ENCODE measurements around the gene U2SURP.

U2SURP gene

GRCh38 chr3:142972092-142972753 is 29.1 kb upstream of the U2SURP start:
- Histone ChIP-seq H3K4me1 (peaks cover 0 to 6% (median 2%) of the 10 kb centered on the region in 4 donors), H3K27ac (no peak overlapping the region), H3K36me3 (no peaks in the 10 kb centered on the region), H3K9me3 (no peaks in the 10 kb centered on the region), H3K27me3 (no peaks in the 10 kb centered on the region), H3K4me3 (no peak overlapping the region)
- intact Hi-C loops (cut with DNase I; ENCODE audit: low total_unique reads), result loop anchor here (5.0 kb wide), 1 partner anchor 365 kb away; no protein-coding TSS in a partner anchor
- TF ChIP-seq CTCF (IDR thresholded peaks at IDR 0.05), result no peak
- DNase-seq, result no peak

- Histone ChIP-seq H3K4me3 (no peak overlapping the region), H3K9me3 (no peaks in the 10 kb centered on the region), H3K27ac (no peak overlapping the region), H3K36me3 (no peaks in the 10 kb centered on the region), H3K4me1 (peaks cover 0 to 6% (median 2%) of the 10 kb centered on the region in 4 donors), H3K27me3 (no peaks in the 10 kb centered on the region)
- intact Hi-C loops (cut with DNase I; ENCODE audit: low total_unique reads), result loop anchor here (5.0 kb wide), 1 partner anchor 366 kb away; no protein-coding TSS in a partner anchor
- TF ChIP-seq CTCF (IDR thresholded peaks at IDR 0.05), result no peak
- no peak for DNase-seq
These were observed 28.0 kb upstream of the U2SURP start for GRCh38 chr3:142973217-142974009.

GRCh38 chr3:142975316-142975995 is 25.9 kb upstream of the U2SURP start:
- TF ChIP-seq CTCF (IDR thresholded peaks at IDR 0.05), result no peak
- intact Hi-C loops (cut with DNase I; ENCODE audit: low total_unique reads), result no loop called here

GRCh38 chr3:142976621-142977398 is 24.6 kb upstream of the U2SURP start:
- Histone ChIP-seq H3K4me3 (no peak overlapping the region), H3K36me3 (no peaks in the 10 kb centered on the region), H3K9me3 (no peaks in the 10 kb centered on the region), H3K4me1 (peaks cover 0 to 6% (median 2%) of the 10 kb centered on the region in 4 donors), H3K27ac (no peak overlapping the region), H3K27me3 (peaks cover 0 to 6% of the 10 kb centered on the region in 2 donors)
- no peak for TF ChIP-seq CTCF (IDR thresholded peaks at IDR 0.05)
- intact Hi-C loops (cut with DNase I; ENCODE audit: low total_unique reads), result no loop called here
- peak; percentile 71 to 84 for DNase-seq

More at GRCh38 chr3:142975316-142975995, 25.9 kb upstream of the U2SURP start:
- Histone ChIP-seq H3K4me1 (peaks cover 0 to 6% (median 2%) of the 10 kb centered on the region in 4 donors), H3K27me3 (no peaks in the 10 kb centered on the region), H3K9me3 (no peaks in the 10 kb centered on the region), H3K36me3 (no peaks in the 10 kb centered on the region), H3K27ac (no peak overlapping the region), H3K4me3 (no peak overlapping the region)
- no peak for DNase-seq

- no peaks in the 10 kb centered on the region for H3K9me3 ChIP-seq
- H3K4me1 ChIP-seq, result peaks cover 0 to 6% (median 2%) of the 10 kb centered on the region in 4 donors
- H3K27me3 ChIP-seq, result peaks cover 0 to 6% of the 10 kb centered on the region in 2 donors
- no peak overlapping the region for H3K4me3 ChIP-seq
- intact Hi-C loops (cut with DNase I; ENCODE audit: low total_unique reads), result no loop called here
- H3K27ac ChIP-seq, result no peak overlapping the region
- no peak for DNase-seq
- TF ChIP-seq CTCF (IDR thresholded peaks at IDR 0.05), result no peak
- no peaks in the 10 kb centered on the region for H3K36me3 ChIP-seq
These were observed 24.0 kb upstream of the U2SURP start for GRCh38 chr3:142977399-142977728.

Measured in tibial artery (tissue), 4 donors.